ENCODE measurements around the gene ST7. TPM values are rescaled to one million over a fixed set of nuclear protein-coding genes. Genes with fewer than 3 reads are reported as not detected.
"Not testable (repeated sequence)": the region's sequence is repeated elsewhere in the genome, so short reads cannot be mapped to it uniquely, and the experiment has no call there.

ST7 gene
- total and polyA plus RNA-seq, 2 donors from 2014 or later: 21.5 to 29.8 TPM

DNA sequence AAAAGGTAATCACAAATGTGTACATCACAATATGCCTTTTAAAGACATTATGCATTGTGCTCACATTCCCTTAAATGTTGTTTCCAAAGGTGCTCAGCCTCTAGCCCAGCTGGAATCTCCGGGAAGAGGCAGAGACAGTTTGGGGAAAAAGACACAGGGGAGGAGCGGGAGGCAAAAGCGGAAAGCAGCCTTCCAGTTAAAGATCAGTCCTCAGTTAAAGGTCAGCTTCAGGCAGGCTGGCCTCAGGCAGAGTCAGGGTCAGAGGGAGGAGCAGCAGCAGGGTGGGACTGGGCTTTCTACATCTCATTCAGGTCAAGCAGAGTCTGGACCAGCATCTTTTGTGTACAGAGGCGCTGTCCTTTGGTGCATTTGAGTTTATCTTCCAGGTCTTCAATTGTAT, 18.6 kb downstream of the ST7 start:
- DNase-seq (no peak), FAIRE-seq (no peak)
- H3K27ac ChIP-seq (ENCODE audit: low read depth in 2 of 2, low read length in 2 of 2): no peak overlapping the region
- no peaks in the 10 kb centered on the region for H3K9me3 ChIP-seq (ENCODE audit: control insufficient read depth in 2 of 3, insufficient read depth in 1 of 3, low read length in 3 of 3)
- no peak overlapping the region for H3K9ac ChIP-seq (ENCODE audit: low read length in 3 of 3)
- no peaks in the 10 kb centered on the region for H3K36me3 ChIP-seq (ENCODE audit: control insufficient read depth in 2 of 3, insufficient read depth in 3 of 3, low read length in 3 of 3)
- no peaks in the 10 kb centered on the region for H3K27me3 ChIP-seq (ENCODE audit: control insufficient read depth, insufficient read depth, low read length)
- TF ChIP-seq, protein P1, sequence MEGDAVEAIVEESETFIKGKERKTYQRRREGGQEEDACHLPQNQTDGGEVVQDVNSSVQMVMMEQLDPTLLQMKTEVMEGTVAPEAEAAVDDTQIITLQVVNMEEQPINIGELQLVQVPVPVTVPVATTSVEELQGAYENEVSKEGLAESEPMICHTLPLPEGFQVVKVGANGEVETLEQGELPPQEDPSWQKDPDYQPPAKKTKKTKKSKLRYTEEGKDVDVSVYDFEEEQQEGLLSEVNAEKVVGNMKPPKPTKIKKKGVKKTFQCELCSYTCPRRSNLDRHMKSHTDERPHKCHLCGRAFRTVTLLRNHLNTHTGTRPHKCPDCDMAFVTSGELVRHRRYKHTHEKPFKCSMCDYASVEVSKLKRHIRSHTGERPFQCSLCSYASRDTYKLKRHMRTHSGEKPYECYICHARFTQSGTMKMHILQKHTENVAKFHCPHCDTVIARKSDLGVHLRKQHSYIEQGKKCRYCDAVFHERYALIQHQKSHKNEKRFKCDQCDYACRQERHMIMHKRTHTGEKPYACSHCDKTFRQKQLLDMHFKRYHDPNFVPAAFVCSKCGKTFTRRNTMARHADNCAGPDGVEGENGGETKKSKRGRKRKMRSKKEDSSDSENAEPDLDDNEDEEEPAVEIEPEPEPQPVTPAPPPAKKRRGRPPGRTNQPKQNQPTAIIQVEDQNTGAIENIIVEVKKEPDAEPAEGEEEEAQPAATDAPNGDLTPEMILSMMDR (IDR thresholded peaks at IDR 0.05; ENCODE audit: borderline replicate concordance, extremely low read depth, insufficient read depth): no peak
- intact Hi-C loops (cut with DNase I): no loop called here
- H3K4me1 ChIP-seq (ENCODE audit: control insufficient read depth in 2 of 3, insufficient read depth in 2 of 3, low read depth in 1 of 3, low read length in 3 of 3): no peaks in the 10 kb centered on the region
- no peak overlapping the region for H3K4me3 ChIP-seq (ENCODE audit: low read length in 3 of 3)

DNA sequence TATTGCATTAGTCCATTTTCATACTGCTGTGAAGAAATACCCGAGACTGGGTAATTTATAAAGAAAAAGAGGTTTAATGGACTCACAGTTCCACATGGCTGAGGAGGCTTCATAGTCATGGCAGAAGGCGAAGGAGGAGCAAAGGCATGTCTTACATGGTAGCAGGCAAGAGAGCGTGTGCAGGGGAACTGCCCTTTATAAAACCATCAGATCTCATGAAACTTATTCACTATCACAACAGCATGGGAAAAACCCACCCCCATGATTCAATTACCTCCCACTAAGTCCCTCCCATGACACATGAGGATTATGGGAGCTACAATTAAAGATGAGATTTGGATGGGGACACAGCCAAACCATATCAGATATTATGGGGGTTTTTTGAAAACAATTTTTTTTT, 21.7 kb downstream of the ST7 start:
- H3K27ac ChIP-seq (ENCODE audit: low read depth in 2 of 2, low read length in 2 of 2); DNase-seq; H3K27me3 ChIP-seq (ENCODE audit: control insufficient read depth, insufficient read depth, low read length); H3K9ac ChIP-seq (ENCODE audit: low read length in 3 of 3); intact Hi-C loops (cut with DNase I); FAIRE-seq; H3K9me3 ChIP-seq (ENCODE audit: control insufficient read depth in 2 of 3, insufficient read depth in 1 of 3, low read length in 3 of 3); H3K4me3 ChIP-seq (ENCODE audit: low read length in 3 of 3); H3K36me3 ChIP-seq (ENCODE audit: control insufficient read depth in 2 of 3, insufficient read depth in 3 of 3, low read length in 3 of 3); H3K4me1 ChIP-seq (ENCODE audit: control insufficient read depth in 2 of 3, insufficient read depth in 2 of 3, low read depth in 1 of 3, low read length in 3 of 3): not testable (repeated sequence)

DNA sequence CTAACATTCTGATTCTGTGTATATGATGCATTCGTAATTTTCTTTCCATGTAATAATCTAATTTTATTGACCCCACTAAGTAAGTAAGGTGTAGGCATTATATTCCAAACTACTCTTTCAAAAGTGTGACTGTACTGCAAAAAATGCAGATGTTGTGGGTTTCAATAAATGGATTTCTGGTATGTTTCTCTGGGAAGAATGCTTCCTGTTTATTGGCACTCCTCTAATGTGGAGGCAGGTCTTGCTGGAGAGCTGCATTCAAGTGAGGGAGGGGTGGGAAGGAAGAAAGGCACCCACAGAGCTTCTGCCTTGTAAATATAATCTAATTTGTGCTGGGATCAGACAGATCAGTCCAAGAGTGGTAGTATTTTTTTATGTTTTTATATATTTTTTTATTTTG, 23.9 kb downstream of the ST7 start:
- Histone ChIP-seq H3K36me3 (ENCODE audit: control insufficient read depth in 2 of 3, insufficient read depth in 3 of 3, low read length in 3 of 3) (no peaks in the 10 kb centered on the region), H3K4me1 (ENCODE audit: control insufficient read depth in 2 of 3, insufficient read depth in 2 of 3, low read depth in 1 of 3, low read length in 3 of 3) (no peaks in the 10 kb centered on the region), H3K27ac (ENCODE audit: low read depth in 2 of 2, low read length in 2 of 2) (no peak overlapping the region), H3K9ac (ENCODE audit: low read length in 3 of 3) (no peak overlapping the region), H3K9me3 (ENCODE audit: control insufficient read depth in 2 of 3, insufficient read depth in 1 of 3, low read length in 3 of 3) (no peaks in the 10 kb centered on the region), H3K4me3 (ENCODE audit: low read length in 3 of 3) (no peak overlapping the region), H3K27me3 (ENCODE audit: control insufficient read depth, insufficient read depth, low read length) (no peaks in the 10 kb centered on the region)
- FAIRE-seq (no peak), DNase-seq (no peak)
- TF ChIP-seq, protein P1 (IDR thresholded peaks at IDR 0.05; ENCODE audit: borderline replicate concordance, extremely low read depth, insufficient read depth): no peak
- intact Hi-C loops (cut with DNase I): no loop called here

- intact Hi-C loops (cut with DNase I): no loop called here
- Histone ChIP-seq H3K9ac (ENCODE audit: low read length in 3 of 3) (no peak overlapping the region), H3K27me3 (ENCODE audit: control insufficient read depth, insufficient read depth, low read length) (no peaks in the 10 kb centered on the region), H3K9me3 (ENCODE audit: control insufficient read depth in 2 of 3, insufficient read depth in 1 of 3, low read length in 3 of 3) (no peaks in the 10 kb centered on the region), H3K36me3 (ENCODE audit: control insufficient read depth in 2 of 3, insufficient read depth in 3 of 3, low read length in 3 of 3) (no peaks in the 10 kb centered on the region), H3K4me3 (ENCODE audit: low read length in 3 of 3) (no peak overlapping the region), H3K27ac (ENCODE audit: low read depth in 2 of 2, low read length in 2 of 2) (no peak overlapping the region), H3K4me1 (ENCODE audit: control insufficient read depth in 2 of 3, insufficient read depth in 2 of 3, low read depth in 1 of 3, low read length in 3 of 3) (no peaks in the 10 kb centered on the region)
- TF ChIP-seq, protein P1 (IDR thresholded peaks at IDR 0.05; ENCODE audit: borderline replicate concordance, extremely low read depth, insufficient read depth): no peak
- FAIRE-seq (no peak), DNase-seq (no peak)
Measured at GRCh38 chr7:116978006-116978405, 24.7 kb downstream of the ST7 start.

Data from kidney (tissue), 14 donors.